Neutrophil (primary cell): ENCODE results near the gene IMPDH2.

Source experiments
- H3K27ac ChIP-seq: fragments of 200-600 bp; sonication (generic); 2 replicates; pipeline ENCODE4 v1.5.1; 2016; ENCODE audit warnings: mild to moderate bottlenecking, moderate library complexity
- H3K27me3 ChIP-seq: fragments of 200-600 bp; sonication (generic); 2 replicates; pipeline ENCODE4 v1.6.0; 2016; ENCODE audit warnings: mild to moderate bottlenecking
- H3K36me3 ChIP-seq: fragments of 200-600 bp; sonication (generic); 2 replicates; pipeline ENCODE4 v1.5.1; 2017
- H3K4me1 ChIP-seq, 2 experiments: fragments of 200-600 bp in 1 of 2; sonication (generic) in 1 of 2; 1 replicate in 1 of 2; 2 replicates in 1 of 2; pipeline versions ENCODE4 v1.5.1 to v1.6.1; 2013 to 2016; ENCODE audit warnings: low read depth in 1 of 2, low read length in 1 of 2, mild to moderate bottlenecking in 1 of 2, moderate library complexity in 1 of 2; ENCODE audit not compliant: control insufficient read depth in 1 of 2, insufficient read depth in 1 of 2
- H3K4me3 ChIP-seq, 2 experiments: fragments of 200-600 bp in 1 of 2; sonication (generic) in 1 of 2; 1 replicate in 1 of 2; 2 replicates in 1 of 2; pipeline ENCODE4 v1.5.1; 2013 to 2016; ENCODE audit warnings: low read depth in 1 of 2, low read length in 1 of 2, mild to moderate bottlenecking in 1 of 2, moderate library complexity in 1 of 2
- H3K9me3 ChIP-seq: fragments of 200-600 bp; sonication (generic); 2 replicates; pipeline ENCODE4 v1.5.1; 2016
- CTCF ChIP-seq: fragments of 200-600 bp; sonication (generic); IDR thresholded peaks from 2 replicates; pipeline ENCODE4 v1.5.1; 2016; ENCODE audit warnings: antibody characterized with exemption

Gene IMPDH2

GRCh38 chr3:49004352-49005302, 24.6 kb downstream of the IMPDH2 start:
- Histone ChIP-seq H3K27me3 (no peaks in the 10 kb centered on the region), H3K36me3 (no peaks in the 10 kb centered on the region), H3K27ac (no peak overlapping the region), H3K4me3 (no peak overlapping the region), H3K9me3 (no peaks in the 10 kb centered on the region), H3K4me1 (peaks cover 22 to 32% of the 10 kb centered on the region in 2 experiments)
- no peak for TF ChIP-seq CTCF

GRCh38 chr3:49001155-49001554, 28.0 kb downstream of the IMPDH2 start:
- Histone ChIP-seq H3K9me3 (no peaks in the 10 kb centered on the region), H3K4me3 (no peak overlapping the region), H3K27ac (no peak overlapping the region), H3K27me3 (no peaks in the 10 kb centered on the region), H3K4me1 (peaks cover under 1 to 2% of the 10 kb centered on the region in 2 experiments), H3K36me3 (no peaks in the 10 kb centered on the region)
- TF ChIP-seq CTCF, result no peak

- no peaks in the 10 kb centered on the region for H3K9me3 ChIP-seq
- H3K27ac ChIP-seq, result no peak overlapping the region
- no peaks in the 10 kb centered on the region for H3K27me3 ChIP-seq
- no peaks in the 10 kb centered on the region for H3K4me1 ChIP-seq
- no peaks in the 10 kb centered on the region for H3K36me3 ChIP-seq
- H3K4me3 ChIP-seq, result no peak overlapping the region
- no peak for TF ChIP-seq CTCF
Measured at GRCh38 chr3:48999085-48999858, 29.9 kb downstream of the IMPDH2 start.

- Histone ChIP-seq H3K27me3 (no peaks in the 10 kb centered on the region), H3K27ac (no peak overlapping the region), H3K4me3 (no peak overlapping the region), H3K4me1 (no peaks in the 10 kb centered on the region), H3K36me3 (no peaks in the 10 kb centered on the region), H3K9me3 (no peaks in the 10 kb centered on the region)
- TF ChIP-seq CTCF, result no peak
Measured at GRCh38 chr3:48997714-48998637, 31.2 kb downstream of the IMPDH2 start.

- Histone ChIP-seq H3K36me3 (no peaks in the 10 kb centered on the region), H3K4me3 (no peak overlapping the region), H3K27me3 (no peaks in the 10 kb centered on the region), H3K9me3 (no peaks in the 10 kb centered on the region), H3K27ac (no peak overlapping the region), H3K4me1 (no peaks in the 10 kb centered on the region)
- TF ChIP-seq CTCF, result no peak
Measured at GRCh38 chr3:48997102-48997635, 32.0 kb downstream of the IMPDH2 start.
